ENCODE data around the gene DCUN1D2.

The DCUN1D2 gene

GRCh38 chr13:113420833-113421600, 69.5 kb downstream of the DCUN1D2 start:
- DNase-seq, result peak; percentile 48

DNA sequence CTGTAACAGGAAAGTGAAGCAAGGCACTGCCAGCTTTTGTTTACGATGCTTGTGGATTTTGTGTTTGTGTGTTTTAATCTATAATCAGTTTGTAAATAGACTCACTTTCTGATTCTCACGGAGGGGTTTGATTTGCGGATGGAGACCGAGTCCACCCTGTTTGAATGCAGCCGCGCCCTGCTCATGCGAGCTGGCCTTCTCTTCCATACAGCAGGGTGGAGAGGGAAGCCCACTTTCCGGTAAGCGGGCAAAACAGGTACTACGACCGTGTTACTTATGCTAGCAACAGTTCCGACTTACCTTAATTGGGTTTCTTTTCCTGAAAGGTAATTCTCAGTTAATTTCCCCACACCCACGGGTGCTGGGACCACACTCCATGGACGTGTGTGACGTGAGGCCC, 70.3 kb downstream of the DCUN1D2 start:
- no peak for DNase-seq

DNA sequence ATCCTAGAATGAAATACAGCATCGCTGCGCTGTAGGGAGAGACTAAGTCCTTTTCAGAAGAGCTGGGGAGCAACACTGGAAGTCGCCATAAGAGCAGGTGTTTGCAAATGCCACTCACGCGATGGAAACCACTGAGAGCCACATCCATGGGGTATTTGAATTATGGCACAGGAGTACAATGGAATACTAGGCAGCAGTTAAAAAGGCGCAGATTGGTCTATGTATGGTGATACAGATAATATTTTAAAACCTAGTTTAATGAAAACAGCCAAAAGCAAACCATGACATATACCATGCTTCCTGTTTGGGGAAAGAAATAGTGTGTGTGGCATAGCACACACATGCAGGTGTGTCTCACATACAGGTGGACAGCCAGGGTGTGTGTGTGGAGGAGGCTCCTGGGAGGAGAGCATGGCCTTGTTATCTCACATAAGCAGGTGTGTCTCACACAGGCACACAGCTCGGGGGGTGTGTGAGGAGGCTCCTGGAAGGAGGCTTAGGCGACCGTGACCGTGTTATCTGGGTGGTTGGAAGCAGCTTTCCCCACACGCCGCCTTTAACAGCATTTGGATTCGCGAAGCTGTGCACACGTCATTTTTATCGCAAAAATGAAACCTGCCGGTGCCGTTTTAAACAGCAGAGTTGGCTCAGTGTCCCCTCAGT, 70.8 kb downstream of the DCUN1D2 start:
- DNase-seq, result no peak

DNA sequence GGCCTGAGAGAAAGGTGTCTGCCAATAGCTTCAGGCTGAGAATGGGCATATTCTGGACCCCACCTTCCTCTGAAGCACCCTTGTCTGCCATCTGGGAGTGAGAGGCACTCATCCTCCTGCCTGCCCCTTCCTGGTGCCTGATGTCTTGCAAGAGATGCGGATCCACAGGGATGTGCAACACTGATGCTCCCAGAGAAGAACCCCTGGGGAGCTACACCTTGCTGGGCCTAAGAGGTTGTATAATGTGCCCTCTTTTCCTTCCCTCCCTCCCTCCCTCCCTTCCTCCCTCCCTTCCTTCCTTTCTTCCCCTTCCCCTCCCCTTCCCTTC, 71.8 kb downstream of the DCUN1D2 start:
- no peak for DNase-seq

DNA sequence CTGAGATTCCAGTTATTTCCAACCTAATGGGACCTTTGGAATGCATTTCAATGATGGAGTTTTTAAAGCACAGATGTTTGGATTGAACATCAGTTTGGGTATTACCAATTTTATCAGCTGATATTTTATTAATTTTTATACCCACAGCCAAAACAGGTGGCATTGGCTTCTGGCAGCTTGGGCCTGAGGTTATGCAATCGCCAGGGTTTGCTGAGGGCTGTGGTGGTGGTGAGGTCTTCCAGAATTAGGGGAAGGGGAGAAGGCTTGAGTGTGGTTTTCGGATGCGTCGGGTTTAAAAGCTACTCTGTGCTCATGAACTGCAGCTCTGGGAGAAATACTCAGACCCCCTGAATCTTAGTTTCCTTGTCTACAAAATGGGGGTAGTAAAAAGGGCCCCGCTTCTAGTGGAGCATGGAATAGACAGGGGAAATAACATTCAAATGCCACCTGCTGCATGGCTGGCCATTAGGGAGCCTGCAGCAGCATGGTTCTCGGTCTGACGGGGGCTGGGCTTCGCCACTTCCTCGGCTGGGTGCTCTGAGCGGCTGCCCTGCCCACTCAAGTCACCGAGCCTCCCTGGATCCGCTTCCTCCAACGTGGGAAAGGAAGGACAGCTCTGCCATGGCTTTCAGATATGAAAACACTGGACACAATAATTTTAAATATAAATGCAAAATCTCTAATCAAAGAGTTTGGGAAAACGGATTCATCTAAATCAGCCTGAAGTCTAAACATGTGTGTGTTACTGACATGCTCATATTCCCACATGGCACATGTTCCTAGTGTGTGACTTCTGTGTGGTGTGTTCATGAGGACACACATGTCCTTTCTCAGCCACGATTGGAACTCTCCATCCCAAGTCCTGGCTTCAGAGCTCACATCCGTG, 72.4 kb downstream of the DCUN1D2 start:
- no peak for DNase-seq

DNA sequence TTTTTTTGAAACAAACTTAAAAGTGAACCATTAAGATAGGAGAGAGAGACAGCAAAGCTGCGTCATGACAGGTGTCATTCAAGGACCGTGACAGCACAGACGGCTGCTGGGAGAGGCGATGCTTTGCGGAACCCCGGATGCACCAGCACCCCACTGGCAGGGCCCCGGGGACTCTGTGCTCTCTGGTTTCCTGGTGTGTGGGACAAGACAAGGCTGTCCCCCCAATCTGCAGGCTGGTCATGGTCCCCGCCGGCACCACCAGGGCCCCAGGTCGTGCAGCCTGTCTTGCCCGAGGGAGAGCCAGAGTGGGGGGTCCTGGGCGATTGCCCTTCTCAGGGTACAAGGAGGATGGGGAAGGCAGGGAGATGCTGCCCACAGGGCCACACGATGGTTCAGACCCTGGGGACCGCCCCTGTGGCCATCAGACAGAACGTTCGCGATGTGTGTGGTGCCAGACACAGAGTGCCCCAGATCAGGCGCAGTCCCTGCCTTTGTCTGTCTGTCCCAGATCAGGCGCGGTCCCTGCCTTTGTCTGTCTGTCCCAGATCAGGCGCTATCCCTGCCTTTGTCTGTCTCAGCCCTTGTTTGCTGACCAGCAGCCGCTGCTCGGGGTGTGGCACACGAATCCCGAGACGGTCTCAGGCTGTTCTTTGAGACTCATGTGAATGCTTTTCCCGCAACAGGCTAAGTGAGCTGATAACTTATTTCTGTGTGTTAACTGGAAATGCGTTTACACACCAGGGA, 73.3 kb downstream of the DCUN1D2 start:
- DNase-seq, result peak; percentile 17

GRCh38 chr13:113415825-113416224, 74.7 kb downstream of the DCUN1D2 start:
- peak; percentile 15 for DNase-seq

GRCh38 chr13:113415032-113415431, 75.5 kb downstream of the DCUN1D2 start:
- DNase-seq, result peak; percentile 24

DNA sequence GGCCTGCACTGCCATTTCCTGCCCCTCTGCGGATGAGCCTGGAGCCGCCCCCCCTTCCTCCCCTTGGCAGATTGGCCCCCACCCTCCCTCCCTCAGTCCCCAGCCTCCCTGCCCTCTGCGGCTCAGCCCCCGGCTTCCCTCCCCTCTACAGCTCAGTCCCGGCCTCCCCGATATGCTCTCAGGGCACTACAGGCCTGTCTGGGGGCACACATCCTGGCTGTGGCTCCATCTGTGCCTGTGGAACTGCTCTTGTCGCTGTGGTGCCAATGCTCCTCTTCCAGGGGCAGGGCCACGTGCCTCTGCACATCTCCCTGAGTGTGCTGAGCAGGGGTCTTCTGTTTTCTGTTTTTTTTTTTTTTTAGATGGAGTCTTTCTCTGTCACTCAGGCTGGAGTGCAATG, 76.2 kb downstream of the DCUN1D2 start:
- no peak for DNase-seq

DNA sequence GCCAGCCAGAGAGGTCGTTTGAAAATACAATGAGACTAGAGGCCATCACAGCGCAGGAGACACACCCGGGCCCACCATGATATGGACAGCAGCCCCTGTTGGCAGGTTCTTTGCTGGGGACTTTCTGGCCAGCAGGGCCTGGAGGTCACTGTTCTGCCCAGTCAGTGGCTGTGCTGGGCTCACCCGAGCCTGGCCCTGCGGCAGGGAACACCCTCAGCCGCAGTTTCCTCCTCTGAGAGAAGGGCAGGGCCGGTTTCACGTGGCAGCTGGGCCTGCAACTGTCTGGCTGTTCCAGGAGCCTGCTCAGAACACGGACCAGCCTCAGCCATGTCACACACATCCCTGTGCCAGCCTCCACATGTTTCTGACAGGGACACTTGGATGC, 76.6 kb downstream of the DCUN1D2 start:
- peak; percentile 73 for DNase-seq

DNA sequence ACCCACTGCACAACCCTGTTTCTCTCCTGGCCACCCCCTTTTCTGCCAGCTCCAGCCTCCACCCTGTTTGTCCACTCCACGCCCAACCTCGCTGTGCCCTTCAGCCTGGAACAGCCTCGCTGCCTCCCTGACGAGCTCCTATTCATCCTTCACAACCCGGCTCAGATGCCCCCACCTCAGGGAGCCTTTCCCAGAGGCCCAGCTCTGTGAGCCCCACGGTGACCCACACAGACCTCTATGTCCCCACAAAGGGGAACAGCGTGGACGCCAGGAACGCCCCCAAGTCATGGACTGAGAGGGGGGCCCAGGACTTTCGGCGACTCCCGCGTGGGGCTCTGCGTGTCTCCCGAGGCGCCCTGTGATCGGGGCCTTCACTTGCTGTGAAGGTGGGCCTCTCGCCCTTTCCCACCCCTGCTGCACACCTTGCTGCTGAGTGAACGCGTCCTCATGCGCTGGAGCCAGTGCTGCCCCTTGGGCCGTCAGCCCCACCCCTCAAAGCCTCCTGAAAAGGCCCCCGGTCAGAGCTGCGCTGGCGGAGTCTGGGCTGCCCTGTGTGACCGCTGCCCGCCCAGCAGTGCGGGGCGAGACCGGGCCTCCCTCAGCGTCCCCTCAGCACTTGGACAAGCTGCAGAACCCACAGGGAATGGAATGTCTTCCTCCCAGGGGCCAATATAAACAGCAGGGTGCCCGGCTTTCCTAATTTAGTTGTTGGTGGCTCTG, 77.2 kb downstream of the DCUN1D2 start:
- peak; percentile 64 for DNase-seq

DNA sequence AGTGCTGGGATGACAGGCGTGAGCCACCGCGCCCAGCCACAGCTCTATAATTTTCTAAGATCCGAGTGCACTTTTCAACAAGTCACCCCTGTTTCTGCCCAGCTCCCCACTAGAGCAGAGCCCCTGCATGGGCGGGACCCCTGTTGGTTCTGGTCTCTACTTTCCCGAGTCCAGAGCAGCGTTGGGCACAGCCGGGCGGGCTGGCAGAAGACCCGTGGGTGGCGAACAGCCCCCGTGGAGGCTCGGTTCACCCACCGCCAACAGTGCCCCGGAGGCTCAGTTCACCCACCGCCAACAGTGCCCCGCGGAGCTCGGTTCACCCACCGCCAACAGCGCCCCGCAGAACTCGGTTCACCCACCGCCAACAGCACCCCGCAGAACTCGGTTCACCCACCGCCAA, 78.1 kb downstream of the DCUN1D2 start:
- peak; percentile 25 for DNase-seq

- DNase-seq, result peak; percentile 73
These were observed 79.1 kb downstream of the DCUN1D2 start for GRCh38 chr13:113411216-113412023.

GRCh38 chr13:113410472-113411201, 79.9 kb downstream of the DCUN1D2 start:
- peak; percentile 74 for DNase-seq

- peak; percentile 13 for DNase-seq
These were observed 81.9 kb downstream of the DCUN1D2 start for GRCh38 chr13:113408562-113408961.

DNA sequence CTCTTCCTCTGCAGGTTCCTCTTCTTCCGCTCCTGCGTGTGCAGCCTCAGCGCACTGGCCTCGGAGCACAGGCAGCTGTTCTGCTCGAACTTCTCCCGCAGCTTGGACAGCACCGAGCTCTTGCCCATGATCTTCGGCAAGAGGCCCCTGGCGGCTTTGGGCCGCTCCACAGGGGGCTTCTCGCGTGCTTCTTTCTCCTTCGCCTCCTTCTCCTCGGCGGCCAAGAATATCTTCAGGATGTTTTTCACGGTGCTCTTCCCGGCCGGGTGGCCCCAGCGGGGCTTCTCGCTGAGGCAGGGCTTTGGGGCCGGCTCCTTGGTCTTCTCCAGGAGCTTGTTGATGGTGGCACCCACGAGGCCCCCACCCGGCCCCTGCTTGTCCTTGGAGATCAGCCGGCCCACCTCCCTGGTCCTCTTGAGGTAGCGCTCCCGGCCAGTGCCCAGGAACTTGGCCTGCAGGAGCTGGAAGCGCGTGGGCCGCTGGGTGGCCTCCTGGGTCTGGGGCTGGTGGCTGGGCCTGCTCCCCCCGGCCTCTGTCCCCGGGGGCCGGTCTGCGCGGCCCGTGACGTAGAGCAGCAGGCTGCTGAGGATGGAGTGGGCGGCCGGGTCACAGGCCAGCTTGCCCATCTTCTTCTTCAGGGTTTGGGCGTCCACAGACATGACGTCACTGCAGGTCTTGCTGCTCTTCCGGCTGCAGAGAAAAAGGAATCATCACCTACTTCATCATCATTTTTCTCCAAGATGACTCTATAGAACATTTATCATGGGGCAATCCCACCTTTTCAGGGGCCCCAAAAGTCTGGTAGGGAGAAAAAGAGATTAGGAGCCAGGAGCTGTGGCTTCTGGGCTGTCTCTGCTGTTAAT, 82.7 kb downstream of the DCUN1D2 start:
- peak; percentile 22 for DNase-seq

DNA sequence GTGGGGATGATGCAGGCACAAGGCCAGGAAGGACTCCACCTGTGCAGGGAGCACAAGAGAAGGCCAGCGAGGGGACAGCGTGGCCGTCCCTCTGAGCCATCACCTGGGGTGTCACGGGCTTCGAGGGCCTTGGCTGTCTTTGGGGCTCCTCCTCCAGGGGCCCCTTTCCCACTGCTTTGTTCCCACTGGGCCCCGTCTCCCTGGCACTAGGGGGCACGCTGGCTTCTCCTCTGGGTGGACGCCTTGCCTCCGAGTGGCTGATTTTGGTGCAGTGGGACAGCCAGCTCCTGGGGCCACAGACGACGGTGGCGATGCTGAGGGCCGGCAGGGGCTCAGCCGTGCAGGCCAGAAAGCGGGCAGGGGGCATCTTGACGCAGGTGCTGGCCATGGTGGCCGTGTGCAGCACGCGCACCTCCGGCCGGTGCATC, 83.4 kb downstream of the DCUN1D2 start:
- peak; percentile 32 for DNase-seq

- peak; percentile 25 for DNase-seq
These were observed 84.0 kb downstream of the DCUN1D2 start for GRCh38 chr13:113406321-113407102.
